Endometrial microvascular endothelial cells (primary cell): ENCODE data around the gene ITGB7. TPM values are rescaled to one million over a fixed set of nuclear protein-coding genes. Genes with fewer than 3 reads are reported as not detected.

Source experiments
- in situ Hi-C: cut with HindIII; loops from 2 replicates; pipeline ENCODE4 v1.10.0; 2017; ENCODE audit warnings: low sequenced_read_pairs, low pct_unique_long_range_greater_than_20kb; ENCODE audit errors: inconsistent ontology term
- total RNA-seq: library from RNA; depleted of rRNA; stranded (reverse); fragments of >200 nt; gene quantifications from one replicate; pipeline ENCODE4 v1.2.3, GENCODE V29; 2015; ENCODE audit errors: inconsistent ontology term

Gene ITGB7
- total RNA-seq = 0.93 TPM

DNA sequence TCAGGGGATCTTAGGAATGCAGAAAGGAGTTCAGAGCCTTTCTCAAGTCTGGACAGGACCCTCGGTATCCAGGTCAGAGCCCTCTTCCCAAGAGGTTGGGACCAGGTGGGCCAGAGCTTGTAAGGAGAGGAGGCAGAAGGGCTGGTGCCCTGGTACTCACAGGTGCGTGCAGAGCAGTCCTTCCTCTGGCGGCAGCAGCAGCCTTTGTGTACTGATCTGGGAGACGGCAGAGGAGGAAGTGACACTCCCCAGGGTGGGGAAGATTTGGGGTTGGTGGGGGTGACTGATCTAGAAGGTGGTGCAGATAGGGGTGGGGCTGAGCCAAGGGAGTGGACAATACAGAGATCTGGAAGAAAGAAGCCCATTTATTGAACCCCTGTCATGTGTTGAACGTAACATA lies at the start of gene ITGB7:
TSS of gene ITGB7 (minus strand) at position 210 of the 400 bp plus-strand sequence. CDS start 6,808 bp downstream, outside the sequence.
- in situ Hi-C loops = no loop called here

DNA sequence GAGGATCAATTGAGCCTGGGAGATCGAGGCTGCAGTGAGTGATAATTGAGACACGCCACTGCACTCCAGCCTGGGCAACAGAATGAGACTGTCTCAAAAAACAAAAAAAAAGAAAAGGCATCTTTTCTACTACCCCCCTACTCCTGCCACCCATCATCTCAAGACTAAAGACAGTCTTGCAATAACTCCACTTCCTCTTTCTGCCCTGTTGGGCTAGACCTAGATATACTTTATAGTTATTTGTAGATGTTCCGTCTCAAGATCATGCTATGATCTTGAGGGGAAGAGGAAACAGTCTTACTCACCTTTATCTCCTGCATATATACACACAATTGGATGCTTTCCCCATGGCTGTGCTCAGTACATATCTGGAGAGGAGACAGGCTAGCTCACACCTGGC lies 48.9 kb upstream of the ITGB7 start:
- in situ Hi-C loops = no loop called here

DNA sequence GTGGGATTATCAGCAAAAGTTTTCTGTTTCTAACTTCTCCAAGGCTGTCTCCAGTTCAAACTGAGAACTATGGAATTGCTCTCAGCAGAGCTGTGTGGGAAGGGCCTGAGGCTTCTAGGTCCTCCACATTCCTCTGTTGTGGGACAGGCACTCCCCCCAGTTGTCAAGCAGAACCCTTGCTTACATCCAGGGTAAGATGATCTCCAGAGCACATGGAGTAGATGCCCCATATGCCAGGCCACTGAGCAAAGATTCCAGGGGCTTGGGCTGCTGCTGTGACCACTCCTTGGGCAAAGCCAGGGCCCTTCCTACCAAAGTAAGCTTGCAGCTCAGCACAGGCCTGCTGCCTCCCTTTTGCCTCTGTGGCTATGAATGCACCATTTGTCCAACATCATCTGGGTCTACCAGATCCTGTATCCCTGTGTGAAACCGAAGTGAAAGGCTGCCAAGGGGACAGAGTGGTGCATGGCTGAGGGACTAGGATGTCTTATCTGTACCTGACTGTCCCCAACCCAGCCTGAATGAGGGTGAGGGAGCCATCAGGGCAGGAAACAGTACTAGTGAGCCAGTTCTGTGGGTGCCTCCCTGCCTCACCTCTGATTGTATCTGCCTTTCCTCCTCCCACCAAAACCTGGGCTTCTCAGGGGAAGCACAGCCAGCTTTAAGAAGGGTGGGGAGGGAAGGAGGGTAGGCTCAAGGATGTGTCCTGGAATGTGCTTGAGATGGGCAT lies 47.9 kb upstream of the ITGB7 start:
- in situ Hi-C loops = no loop called here

- in situ Hi-C loops = no loop called here
These were observed 46.2 kb upstream of the ITGB7 start for GRCh38 chr12:53253298-53253697.

DNA sequence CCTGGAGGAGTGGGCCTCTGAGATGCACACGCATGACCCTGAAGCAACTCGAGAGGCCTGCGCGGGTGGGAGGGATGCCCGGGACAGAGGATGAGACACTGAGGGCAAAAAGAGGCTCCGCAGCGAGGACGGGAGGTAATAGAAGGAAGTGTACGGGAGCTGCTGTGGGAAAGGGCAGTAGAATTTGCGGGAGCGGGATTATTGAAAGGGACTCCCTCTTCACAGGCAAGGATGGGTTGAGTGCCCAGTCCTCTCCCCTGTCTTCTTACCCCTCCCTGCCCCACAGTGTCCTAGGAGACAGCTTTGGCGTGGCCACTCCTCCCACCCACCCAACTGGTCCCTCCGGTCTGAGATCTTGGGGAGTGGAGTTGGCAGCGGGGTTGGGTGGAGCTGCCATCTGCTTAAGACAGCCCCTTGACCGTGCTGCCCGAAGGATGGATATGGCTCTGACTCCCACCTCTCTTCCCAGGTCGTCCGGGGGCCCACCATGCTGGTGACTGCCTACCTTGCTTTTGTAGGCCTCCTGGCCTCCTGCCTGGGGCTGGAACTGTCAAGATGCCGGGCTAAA lies 45.4 kb upstream of the ITGB7 start:
- in situ Hi-C loops = no loop called here

- in situ Hi-C loops = no loop called here
These were observed 44.7 kb upstream of the ITGB7 start for GRCh38 chr12:53251477-53252348.

DNA sequence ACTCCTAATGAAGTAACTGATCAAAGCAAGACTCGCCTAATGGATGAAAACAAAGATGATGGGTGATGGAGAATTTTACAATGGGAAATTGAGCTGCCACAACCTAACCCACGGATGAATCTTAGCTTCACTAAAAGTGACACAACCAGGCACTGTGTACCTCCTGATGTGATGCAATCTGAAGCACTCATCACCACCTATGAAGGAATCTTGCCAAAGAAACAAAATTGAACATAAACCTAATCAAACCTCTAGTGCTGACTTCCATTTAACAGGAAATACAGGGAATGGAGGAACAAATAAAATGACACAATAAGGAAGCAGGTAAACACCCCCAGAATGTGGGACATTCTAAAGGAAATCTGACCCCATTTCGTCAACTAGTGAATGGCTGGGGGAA lies 38.2 kb upstream of the ITGB7 start:
- in situ Hi-C loops = no loop called here

DNA sequence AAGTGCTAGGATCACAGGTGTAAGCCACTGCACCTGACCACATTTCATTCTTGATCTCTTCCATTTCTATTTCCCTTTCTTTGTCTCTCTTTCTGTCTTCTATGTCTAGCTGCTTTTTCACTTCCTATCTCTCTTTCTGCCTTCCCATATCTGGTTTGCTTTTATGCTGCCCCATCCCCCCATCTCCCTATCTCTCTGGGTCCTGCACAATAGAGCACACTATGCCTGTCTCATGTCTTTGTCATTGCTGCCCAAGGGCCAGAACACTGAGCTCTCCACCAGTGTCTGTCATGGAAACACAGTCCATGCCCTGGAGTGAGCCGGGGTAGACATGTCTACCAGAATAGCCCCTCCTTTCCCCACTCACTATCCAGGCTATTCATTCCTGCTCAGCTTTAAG lies 37.3 kb upstream of the ITGB7 start:
- in situ Hi-C loops = no loop called here

DNA sequence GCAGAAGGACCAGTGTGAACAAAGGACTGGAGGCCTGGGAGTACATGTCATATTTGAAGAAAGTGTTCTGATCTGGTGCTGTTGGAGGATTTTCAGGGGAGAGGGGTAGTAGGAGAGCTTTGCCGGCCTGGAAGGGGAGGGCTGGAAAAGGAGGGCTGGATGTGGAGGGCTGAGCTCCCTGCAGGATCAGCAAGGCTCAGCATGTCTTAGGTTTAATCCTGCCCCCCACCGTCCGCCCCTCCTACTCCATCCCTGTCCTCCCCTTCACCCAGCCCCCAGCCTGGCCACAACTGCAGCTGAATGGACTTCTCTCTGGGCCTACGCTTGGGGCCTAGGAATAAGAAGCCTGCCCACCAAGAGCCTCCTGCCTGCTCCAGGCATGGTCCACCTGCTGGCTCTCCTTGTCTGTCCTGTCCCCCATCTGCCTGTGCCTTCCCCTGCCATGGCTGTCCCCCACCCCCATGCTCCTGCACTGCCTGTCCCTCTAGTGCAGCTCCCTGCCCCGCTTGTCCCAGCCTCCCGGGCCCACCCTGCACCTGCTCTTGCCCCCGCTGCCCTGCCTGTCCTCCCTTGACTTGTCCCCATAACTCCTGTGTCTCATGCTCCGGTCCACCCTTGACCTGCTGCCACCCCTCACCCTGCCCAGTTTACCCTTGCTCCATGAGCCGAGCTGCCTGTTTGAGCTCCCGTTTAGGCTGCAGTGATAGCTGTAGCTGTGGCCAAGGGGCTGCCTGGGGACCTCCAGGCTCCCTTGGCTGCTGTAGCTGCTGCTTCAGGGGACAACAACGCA lies 34.8 kb upstream of the ITGB7 start:
- in situ Hi-C loops = no loop called here

- in situ Hi-C loops = no loop called here
These were observed 32.7 kb upstream of the ITGB7 start for GRCh38 chr12:53239643-53240258.

DNA sequence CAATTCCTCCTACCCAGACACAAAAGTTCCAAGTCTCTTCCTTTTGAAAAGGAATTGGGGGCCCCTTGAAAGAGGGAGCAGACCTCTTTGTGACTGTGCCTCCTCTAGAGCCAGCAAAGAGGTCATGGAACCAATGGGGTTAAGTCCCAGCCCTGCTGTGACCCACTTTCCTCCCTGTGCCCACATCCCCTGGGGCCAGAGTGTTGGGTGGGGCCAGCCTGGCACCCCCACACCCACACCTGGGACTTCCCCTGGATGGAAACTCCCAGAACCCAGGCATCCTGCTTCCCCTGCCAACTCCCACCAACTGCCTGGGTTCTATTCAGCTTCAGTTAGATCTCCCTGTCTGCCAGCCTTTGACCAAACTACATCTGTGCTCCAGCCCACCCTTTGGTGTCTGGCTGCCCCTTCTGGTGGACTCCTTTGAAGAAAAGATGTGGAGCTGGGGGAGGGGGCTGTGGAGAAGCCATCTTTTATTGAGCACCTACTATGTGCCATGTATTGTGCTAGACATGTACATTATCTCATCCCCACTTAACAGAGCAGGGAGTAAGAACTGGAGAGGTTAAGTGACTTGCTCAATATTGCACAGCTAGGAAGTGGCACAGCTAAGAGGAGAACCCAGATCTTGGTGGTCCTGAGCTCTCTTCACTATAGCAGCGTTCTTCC lies 29.5 kb upstream of the ITGB7 start:
- in situ Hi-C loops = no loop called here

GRCh38 chr12:53235742-53236442 lies 28.8 kb upstream of the ITGB7 start:
- in situ Hi-C loops = no loop called here

- in situ Hi-C loops = no loop called here
These were observed 28.1 kb upstream of the ITGB7 start for GRCh38 chr12:53235164-53235563.

GRCh38 chr12:53234271-53234914 lies 27.3 kb upstream of the ITGB7 start:
- in situ Hi-C loops = no loop called here

DNA sequence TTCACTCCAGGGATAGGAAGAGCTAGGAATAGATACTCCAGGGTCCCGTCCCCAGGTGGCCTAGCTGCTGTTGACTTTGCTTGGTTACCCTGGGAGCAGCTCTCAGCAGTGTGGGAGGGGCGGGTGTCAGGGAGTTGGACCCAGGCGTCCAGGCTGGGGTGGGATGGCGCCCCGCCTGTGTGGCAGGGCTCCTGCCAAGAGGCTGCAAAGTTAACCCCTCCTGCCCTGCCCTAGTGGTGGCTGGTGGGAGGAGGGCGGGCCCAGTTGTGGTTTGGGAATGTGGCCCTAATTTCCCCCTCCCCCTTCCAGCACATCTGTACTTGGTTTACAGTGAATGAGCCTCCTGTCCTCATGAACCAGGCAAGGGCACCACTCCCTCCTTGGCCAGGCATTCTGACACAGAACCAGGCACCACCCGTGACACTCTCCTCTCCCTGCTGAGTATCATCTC lies 26.6 kb upstream of the ITGB7 start:
- in situ Hi-C loops = no loop called here

DNA sequence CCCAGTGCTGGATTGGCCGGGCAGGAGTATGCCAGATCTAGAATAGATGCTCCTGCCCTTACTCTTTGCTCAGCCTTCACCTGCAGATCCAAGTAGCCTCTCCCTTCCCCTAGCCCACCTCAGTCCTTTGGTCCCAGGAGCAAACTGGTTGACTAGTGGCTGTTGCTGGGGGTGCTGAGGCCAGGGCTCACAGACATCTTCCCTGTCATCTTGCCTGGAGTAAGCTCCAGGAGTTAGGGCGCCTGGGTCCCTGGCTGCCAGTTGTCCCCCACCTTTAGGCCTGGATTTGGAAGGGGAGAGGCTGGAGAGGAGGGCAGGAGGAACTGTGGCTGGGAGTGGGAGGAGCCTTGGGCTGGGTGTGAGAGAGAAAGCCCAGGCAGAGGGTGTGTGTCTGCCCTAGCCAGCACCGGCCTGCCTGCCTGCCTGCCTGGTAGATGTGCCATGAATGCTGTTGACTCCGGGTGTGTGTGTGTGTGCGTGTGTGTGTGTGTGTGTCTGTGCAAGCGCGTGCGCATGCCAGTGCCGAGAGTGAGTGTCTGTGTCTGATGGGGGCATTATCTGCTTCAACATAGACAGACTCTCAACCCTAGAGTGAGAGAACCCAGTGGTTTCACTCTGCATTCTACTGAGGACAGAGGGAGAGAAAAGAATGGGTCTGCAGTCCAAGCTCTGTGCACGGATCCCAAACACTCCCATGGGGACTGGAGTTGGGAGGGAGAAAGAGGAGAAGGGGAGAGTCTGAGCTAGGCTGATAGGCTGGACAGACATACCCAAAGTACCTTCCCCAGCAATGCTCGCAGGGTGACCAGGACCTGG lies 25.8 kb upstream of the ITGB7 start:
- in situ Hi-C loops = no loop called here
